Limb (tissue), 2 donors: ENCODE results near the gene SATB1.

Source experiments
- DNase-seq, 2 donors: peaks; one replicate each; pipeline ENCODE4 v3.0.0-alpha.2; 2016; ENCODE audit errors: extremely low spot score in 2 of 2

SATB1 gene

GRCh38 chr3:18401300-18401961 is 23.7 kb downstream of the SATB1 start:
- no peak for DNase-seq

DNA sequence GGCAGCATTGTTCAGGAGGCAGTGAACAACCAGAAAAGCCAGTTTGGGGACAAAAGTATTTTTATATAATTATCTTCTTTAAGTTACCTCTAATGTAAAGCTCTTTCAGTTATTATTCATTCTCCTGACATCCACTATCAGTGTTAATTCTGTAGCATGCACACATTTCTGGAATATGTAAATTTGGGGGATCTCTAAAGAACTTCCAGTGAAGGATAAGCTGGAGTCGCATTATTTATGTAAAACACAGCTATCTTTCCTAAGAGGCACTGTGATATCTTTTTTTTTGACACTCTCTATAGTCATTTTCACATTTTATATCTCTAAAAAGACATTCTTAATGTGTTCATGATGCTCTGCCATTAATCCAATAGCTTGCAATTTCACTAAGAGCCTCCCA is 26.7 kb downstream of the SATB1 start:
- no peak for DNase-seq

- no peak for DNase-seq
Observed at GRCh38 chr3:18396428-18396827, 28.7 kb downstream of the SATB1 start.

DNA sequence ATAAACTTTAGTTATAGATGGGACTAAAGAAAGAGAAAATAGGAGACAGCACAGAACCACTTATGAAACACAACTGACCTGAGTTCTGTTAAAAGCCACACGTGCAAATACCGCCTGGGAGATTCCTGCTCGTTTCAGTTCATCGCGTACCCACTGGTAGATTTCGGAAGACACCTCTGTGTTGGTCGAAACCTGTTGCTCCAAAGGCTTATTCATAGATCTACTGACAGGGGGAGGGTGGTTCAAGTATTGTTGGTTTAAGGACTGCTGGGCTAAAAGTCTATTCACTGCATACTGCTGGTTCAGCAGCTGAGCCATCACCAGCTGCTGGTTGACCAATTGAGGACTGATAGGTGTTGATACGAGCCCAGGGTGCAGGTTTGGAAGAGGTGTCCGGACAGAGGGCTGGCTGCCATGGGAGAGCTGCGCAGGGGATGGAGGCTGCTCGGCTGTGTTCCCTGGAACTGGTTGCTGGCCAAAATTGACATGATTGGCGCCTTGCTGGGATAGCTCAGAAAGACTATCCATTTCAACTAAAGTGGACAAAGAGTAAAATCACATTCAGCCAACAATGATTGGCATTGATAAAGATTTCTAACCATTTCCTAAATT is 30.6 kb downstream of the SATB1 start:
- no peak for DNase-seq

DNA sequence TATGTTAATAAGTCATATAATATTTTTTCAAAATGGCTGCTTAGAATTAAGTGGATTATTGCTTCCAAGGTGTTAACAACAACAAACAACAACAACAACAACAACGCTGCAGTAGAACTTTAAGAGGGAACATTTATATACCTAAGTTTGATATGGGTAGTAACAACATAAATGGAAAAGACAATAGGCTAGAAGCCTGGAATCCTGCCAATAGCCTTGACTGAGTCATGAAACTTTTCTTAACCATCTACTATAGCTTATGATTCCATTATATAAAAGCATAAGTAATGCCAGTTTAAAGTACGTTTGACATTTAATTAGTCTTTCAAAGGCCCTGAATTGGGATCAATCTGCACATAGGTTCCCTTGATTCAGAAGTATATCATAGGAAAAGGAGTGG is 31.2 kb downstream of the SATB1 start:
- DNase-seq: no peak

DNA sequence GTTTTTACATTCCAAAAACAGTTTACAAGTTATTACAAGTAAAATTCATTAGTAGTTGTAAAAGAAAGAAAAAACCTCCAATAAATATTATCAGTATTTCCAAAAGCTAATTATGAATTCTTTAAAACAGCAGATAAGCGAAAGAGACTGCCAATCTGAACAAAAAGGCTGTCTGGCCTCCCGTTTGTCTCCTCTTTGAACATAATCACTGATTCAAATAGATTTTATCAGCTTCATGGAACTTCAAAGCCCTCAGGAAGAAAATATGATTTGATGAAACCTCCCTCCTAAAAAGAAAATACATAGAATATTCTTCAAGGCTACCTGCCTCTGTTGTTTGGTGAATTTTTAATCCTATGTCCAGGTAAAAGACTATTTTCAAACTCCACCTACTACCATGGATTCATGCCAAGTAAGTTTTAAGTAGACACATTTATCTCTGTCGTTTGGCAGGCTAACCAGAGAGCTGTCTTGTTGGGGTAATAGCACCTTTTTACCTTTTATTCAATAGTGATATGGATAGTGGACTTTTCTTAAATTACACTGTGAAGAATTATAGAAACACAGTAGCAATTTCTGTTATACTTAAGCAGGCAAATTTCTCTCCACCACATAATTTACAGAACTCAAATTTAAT is 35.0 kb downstream of the SATB1 start:
- DNase-seq: no peak

GRCh38 chr3:18389108-18389733 is 35.9 kb downstream of the SATB1 start:
- peak in 1 of 2 donors; percentile 1 for DNase-seq

DNA sequence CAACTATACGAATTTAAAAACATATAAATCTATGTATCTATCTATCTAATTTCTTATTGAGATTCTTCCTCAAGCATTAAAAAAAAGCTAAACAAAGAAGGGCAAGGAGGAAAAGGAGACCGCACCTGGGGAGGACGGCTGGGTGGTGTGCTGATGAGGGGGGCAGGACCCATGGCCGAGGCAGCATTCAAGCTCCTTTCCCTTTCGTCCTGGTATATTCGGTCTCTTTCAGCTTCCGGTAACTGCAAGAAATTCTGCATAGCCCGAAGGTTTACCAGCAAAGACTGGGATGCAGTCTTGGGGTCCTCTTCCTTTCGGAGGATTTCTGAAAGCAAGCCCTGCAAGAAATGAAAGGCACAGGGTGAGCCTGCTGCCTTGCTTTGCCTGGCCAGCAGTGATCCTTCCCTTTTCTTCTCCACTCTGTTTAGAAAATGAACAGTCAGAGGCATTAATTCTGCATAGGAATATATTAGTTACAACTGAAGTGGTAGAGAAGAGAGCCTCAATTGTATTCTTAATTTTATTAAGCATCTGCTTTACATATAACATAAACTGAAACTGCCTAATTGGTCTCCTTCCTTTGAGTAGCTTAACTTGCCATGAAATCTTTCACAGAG is 38.8 kb downstream of the SATB1 start:
- DNase-seq: no peak

DNA sequence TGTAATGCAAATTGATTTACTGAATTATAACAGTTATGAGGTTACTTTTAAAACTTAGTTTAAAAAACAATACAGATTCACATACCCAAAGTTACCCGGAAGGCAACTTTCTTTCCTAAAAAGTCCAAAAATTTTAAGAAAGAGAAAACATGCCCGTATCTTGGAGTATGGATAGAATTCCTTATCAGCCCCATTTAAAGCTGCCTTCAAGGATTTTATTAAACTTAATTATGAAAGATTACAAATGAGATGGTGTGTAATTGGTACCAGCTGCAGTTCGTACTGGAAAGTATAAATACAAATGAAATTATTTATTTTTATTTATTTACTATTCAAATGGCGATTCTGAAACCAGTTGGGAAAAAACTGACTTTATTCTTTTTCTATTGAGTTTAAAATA is 39.4 kb downstream of the SATB1 start:
- DNase-seq: no peak

DNA sequence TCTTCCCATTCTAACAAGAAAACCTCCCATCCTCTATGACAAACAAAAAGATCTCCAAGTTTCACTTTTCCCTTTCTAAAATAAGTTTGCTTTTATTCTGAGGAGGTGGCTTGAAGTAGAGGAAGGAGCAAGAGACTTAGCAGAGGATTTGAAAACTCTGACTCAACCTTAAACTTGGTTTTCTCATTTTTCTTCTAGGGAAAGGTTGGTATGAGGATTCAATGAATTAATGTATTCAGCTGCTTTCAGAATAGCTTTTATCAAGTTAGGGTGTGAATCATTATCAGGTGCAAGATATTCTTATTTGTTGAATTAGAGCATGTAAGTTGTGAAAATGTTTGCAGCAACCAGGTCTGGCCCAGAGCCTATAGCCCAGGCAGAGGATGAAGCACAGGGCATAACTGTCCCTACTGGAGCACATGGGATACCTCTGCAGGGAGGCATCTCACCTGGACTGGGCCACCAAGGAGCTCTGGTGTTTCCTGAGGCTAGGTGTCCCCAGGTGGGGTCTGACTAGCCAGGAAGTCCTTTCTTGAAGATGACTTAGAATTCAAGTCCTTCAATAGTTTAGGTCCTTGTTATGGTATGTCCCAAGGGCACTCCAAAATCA is 42.3 kb downstream of the SATB1 start:
- no peak for DNase-seq

DNA sequence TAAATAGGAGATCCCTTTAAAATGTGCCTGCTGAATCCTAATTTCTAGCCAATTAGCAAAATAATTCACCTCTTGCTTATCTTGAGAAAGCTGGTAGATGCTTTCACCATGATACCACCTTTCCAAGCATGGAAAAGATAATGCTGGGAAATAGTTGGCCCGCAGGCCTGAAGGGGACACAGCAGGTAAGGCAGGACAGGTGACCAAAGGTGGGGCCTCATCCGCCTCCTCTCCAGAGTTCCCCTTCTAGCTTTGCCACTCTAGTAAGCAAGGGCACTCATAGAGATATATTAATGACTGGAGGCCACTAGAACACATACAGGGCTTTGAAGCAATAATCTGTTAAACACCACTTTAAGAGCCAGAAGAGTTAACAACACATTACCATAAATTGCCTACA is 45.5 kb downstream of the SATB1 start:
- DNase-seq: no peak

DNA sequence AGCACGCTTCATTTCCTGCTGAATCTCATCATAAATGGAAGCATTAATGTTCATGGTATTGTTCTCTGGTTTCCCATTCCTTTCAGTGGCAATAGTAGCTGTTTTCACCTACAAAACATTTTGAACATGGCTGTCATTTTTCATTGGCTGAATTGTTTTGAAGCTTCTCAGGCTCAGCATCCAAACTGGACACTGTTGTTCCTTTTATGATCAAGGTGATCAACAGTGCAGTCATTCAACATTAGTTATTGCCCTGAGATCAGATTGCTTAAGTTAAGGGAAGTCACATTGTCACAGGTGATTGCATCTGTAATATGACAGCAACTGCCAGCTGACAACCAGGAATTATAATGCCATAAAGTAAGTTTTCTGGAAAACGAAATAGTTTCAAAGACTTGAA is 46.9 kb downstream of the SATB1 start:
- no peak for DNase-seq

DNA sequence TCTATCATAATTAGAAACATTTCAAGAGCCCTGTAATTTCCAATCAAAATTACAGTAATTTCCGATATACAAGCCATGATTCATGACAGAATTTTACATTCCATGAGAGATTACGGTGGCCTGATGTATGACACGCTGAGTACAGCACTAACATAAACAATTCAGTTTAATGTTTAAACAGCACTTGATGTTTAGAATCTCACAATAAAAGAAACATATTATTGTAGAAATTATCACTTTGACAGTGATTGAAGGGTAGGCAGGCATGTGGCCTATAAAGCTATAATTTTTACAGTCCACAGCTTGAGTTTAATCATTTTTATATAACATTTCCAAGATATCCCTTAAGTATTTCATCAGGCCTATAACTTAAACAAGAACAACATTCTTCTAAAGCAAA is 48.5 kb downstream of the SATB1 start:
- no peak for DNase-seq

- DNase-seq: no peak
Observed at GRCh38 chr3:18372786-18373405, 52.2 kb downstream of the SATB1 start.

- no peak for DNase-seq
Observed at GRCh38 chr3:18370672-18371071, 54.5 kb downstream of the SATB1 start.

DNA sequence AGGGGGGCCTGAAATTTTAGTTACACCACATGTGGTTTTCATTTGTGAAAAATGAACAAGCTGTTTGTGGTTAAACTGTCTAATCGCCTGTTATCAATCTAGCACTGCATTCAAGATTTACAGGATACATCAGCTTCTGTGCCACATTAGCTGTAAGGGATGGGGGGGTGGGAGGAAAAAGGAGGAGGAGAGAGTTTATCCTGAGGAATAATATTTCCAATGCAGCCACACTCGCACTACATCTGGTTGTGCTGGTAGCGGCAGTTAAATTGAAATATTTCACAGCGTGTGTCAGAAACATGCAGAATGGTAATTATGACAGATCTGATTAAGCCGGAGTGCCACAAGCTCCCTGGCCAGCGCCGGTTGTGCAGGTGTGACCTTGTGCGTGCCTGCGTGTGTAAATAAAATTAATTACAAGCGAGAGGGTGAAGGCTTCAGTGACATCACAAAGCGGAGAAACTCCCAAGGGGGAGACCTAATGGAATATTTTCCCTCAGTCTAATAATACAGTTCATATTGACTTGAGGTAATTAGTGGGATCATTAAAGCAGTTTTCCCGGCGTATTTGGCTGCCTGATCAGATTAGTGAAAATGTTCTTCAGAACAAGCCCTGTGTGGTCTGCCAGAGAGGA is 55.5 kb downstream of the SATB1 start:
- peak in 1 of 2 donors; percentile 17 for DNase-seq

- no peak for DNase-seq
Observed at GRCh38 chr3:18366258-18366657, 58.9 kb downstream of the SATB1 start.

- DNase-seq: no peak
Observed at GRCh38 chr3:18363338-18363737, 61.8 kb downstream of the SATB1 start.

DNA sequence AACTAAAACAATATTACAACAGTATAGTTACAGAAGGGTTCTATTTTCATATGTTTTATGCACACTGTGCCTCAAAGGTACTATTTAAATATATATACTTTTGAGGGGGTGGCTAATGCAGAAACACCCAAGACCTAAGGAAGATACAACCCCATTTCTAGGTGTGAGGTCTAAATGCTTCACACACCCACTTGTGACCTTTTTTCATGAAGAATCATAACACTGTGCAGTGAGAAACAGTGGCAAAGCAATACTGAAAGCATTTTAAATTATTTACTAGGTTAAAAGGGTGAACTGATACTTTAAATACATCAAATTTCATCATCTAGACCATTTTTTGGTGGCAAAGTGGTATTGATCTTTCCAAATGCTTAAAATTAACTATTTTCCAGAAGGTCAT is 67.4 kb downstream of the SATB1 start:
- DNase-seq: no peak

GRCh38 chr3:18355832-18356231 is 69.3 kb downstream of the SATB1 start:
- DNase-seq: no peak

- DNase-seq: no peak
Observed at GRCh38 chr3:18354701-18355100, 70.4 kb downstream of the SATB1 start.
